Nephron (organoid): ENCODE measurements around the gene CARF.
A peak's percentile ranks its signal among the peaks of the same experiment; 100 is the strongest.
"Not testable (repeated sequence)": the region's sequence is repeated elsewhere in the genome, so short reads cannot be mapped to it uniquely, and the experiment has no call there.

Experiments used
- H3K27ac Mint-ChIP-seq, 3 experiments: 2 replicates each; pipeline ENCODE4 v1.8.0; 2020; ENCODE audit warnings: mixed read lengths in 3 of 3, mild to moderate bottlenecking in 2 of 3, moderate library complexity in 1 of 3
- H3K27me3 Mint-ChIP-seq: 2 replicates; pipeline ENCODE4 v1.8.0; 2021; ENCODE audit warnings: low read depth, mild to moderate bottlenecking, moderate library complexity, mixed read lengths
- H3K36me3 Mint-ChIP-seq: 2 replicates; pipeline ENCODE4 v1.8.0; 2020; ENCODE audit warnings: low read depth, mixed read lengths
- H3K4me1 Mint-ChIP-seq: 2 replicates; pipeline ENCODE4 v1.8.0; 2020; ENCODE audit warnings: mixed read lengths
- H3K4me3 Mint-ChIP-seq, 3 experiments: 2 replicates each; pipeline ENCODE4 v1.8.0; 2020; ENCODE audit warnings: mild to moderate bottlenecking in 3 of 3, mixed read lengths in 3 of 3, moderate library complexity in 2 of 3
- H3K9me3 Mint-ChIP-seq: 2 replicates; pipeline ENCODE4 v1.8.0; 2020; ENCODE audit warnings: mixed read lengths
- TF ChIP-seq, protein P1 (sequence below), 3 experiments: fragments of 200-600 bp; sonication (generic); IDR thresholded peaks; one replicate each; pipeline ENCODE4 v1.5.0; 2021; ENCODE audit warnings: antibody characterized with exemption in 3 of 3; ENCODE audit not compliant: unreplicated experiment in 3 of 3

Gene CARF

DNA sequence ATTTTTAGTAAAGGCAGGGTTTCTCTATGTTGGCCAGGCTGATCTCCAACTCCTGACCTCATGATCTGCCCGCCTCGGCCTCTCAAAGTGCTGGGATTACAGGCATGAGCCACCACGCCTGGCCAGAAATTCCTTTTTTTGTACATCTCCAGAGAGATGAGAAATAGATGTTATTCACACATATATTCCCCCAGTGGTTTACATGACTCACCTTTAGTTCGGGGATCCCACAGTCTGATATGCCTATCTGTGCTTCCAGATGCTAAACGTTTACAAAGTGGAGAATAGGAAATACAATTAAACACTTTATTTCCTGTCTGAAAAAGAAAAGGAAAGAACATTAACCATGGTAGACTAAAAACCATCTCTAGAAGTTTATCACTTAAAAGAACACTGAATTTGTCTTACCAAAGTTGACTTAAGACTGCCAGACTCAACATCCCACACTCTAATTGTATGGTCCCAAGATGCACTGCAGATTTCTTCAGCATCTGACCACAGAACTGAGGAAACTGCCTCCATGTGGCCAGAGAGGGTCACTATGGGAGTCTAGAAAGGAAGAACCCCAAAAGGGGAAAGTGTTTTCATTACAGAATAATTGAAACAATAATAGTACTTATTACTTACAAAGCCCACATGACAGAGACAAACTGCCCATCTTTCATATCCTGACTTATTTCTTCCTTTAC lies 27.9 kb upstream of the CARF start:
- no peaks in the 10 kb centered on the region for H3K9me3 Mint-ChIP-seq

GRCh38 chr2:202885190-202885589 lies 26.9 kb upstream of the CARF start:
- Mint-ChIP-seq H3K4me1 (no peaks in the 10 kb centered on the region), H3K27me3 (no peaks in the 10 kb centered on the region), H3K27ac (no peak overlapping the region), H3K9me3 (no peaks in the 10 kb centered on the region), H3K36me3 (peaks cover 59% of the 10 kb centered on the region), H3K4me3 (no peak overlapping the region)
- TF ChIP-seq, protein P1, sequence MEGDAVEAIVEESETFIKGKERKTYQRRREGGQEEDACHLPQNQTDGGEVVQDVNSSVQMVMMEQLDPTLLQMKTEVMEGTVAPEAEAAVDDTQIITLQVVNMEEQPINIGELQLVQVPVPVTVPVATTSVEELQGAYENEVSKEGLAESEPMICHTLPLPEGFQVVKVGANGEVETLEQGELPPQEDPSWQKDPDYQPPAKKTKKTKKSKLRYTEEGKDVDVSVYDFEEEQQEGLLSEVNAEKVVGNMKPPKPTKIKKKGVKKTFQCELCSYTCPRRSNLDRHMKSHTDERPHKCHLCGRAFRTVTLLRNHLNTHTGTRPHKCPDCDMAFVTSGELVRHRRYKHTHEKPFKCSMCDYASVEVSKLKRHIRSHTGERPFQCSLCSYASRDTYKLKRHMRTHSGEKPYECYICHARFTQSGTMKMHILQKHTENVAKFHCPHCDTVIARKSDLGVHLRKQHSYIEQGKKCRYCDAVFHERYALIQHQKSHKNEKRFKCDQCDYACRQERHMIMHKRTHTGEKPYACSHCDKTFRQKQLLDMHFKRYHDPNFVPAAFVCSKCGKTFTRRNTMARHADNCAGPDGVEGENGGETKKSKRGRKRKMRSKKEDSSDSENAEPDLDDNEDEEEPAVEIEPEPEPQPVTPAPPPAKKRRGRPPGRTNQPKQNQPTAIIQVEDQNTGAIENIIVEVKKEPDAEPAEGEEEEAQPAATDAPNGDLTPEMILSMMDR (IDR thresholded peaks at IDR 0.05; ENCODE audit: unreplicated experiment in 3 of 3), result no peak

More for the DNA sequence above, 27.9 kb upstream of the CARF start:
- TF ChIP-seq, protein P1 (IDR thresholded peaks at IDR 0.05; ENCODE audit: unreplicated experiment in 3 of 3), result no peak
- Mint-ChIP-seq H3K27ac (no peak overlapping the region), H3K4me1 (no peaks in the 10 kb centered on the region), H3K27me3 (no peaks in the 10 kb centered on the region), H3K4me3 (no peak overlapping the region), H3K36me3 (peaks cover 58% of the 10 kb centered on the region)

GRCh38 chr2:202905507-202905906 lies 6.6 kb upstream of the CARF start:
- H3K4me1 Mint-ChIP-seq, H3K27me3 Mint-ChIP-seq, H3K4me3 Mint-ChIP-seq, H3K27ac Mint-ChIP-seq: not testable (repeated sequence)
- peaks cover 11% of the 10 kb centered on the region for H3K9me3 Mint-ChIP-seq
- peaks cover 70% of the 10 kb centered on the region for H3K36me3 Mint-ChIP-seq

DNA sequence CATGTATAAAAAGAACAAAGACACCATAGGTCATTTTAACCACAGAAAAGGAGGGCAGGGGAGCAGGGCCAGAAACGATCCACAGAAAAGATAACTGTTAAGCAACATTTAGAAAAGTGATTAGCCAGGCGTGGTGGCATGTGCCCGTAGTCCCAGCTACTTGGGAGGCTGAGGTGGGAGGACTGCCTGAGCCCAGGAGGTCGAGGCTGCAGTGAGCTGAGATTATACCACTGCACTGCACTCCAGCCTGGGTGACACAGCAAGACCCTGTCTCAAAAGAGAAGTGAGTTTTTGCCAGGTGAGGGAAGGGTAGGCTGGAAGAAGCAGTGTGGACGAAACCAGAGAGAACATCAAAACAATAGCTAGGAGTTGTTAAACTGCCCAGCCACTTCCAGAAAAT lies 3.9 kb upstream of the CARF start:
- Mint-ChIP-seq H3K27me3 (no peaks in the 10 kb centered on the region), H3K27ac (peak overlapping the region in 1 of 3 experiments; percentile 68), H3K4me1 (peaks cover 15% of the 10 kb centered on the region), H3K9me3 (peaks cover 11% of the 10 kb centered on the region), H3K4me3 (peak overlapping the region; percentile 43 to 95 (median 53)), H3K36me3 (peaks cover 58% of the 10 kb centered on the region)
- TF ChIP-seq, protein P1 (IDR thresholded peaks at IDR 0.05; ENCODE audit: unreplicated experiment in 3 of 3), result no peak

DNA sequence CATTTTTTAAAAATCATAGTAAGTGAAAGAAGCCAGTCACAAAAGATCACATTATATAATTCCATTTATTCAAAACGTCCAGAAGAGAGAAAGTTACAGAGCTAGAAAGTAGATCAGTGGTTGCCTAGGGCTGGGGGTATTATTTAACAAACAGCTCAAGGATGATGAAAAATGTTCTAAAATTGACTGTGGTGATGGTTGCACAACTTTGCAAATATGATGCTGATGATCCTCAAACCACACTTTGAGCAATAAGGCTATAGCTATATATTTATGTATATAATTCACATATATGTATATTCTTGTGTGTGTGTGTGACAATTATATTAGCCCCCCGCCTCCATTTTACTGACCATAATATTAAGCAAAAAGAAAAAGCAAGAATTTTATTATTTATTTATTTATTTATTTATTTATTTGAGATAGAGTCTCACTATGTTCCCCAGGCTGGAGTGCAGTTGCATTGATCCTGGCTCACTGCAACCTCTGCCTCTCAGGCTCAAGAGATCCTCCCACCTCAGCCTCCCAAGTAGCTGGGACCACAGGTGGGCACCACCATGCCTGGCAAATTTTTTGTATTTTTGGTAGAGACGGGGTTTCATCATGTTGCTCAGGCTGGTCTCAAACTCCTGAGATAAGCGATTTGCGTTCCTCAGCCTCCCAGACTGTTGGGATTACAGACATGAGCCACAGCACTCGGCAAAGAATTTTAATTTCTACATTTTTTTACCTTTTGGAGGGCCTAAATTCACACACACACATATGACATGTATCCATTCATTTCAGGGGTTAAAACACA lies 2.5 kb upstream of the CARF start:
- peak overlapping the region in 2 of 3 experiments; percentile 35 to 59 for H3K27ac Mint-ChIP-seq
- TF ChIP-seq, protein P1 (IDR thresholded peaks at IDR 0.05; ENCODE audit: unreplicated experiment in 3 of 3), result no peak
- H3K27me3 Mint-ChIP-seq, result no peaks in the 10 kb centered on the region
- peaks cover 45% of the 10 kb centered on the region for H3K36me3 Mint-ChIP-seq
- peaks cover 6% of the 10 kb centered on the region for H3K9me3 Mint-ChIP-seq
- H3K4me1 Mint-ChIP-seq, result peaks cover 17% of the 10 kb centered on the region
- peak overlapping the region; percentile 95 to 99 (median 98) for H3K4me3 Mint-ChIP-seq

DNA sequence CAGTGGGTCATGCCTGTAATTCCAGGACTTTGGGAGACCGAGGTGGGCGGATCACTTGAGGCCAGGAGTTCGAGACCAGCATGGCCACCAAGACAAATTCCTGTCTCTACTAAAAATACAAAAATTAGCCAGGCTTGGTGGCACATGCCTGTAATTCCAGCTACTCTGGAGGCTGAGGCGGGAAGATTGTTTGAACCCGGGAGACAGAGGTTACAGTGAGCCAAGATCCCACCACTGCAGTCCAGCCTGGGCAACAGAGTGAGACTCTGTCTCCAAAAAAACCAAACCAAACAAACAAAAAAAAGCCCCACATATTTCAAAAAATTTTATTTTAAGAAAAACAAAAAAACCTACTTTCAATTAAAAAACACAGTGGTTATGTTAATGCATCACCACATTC lies 1.8 kb upstream of the CARF start:
- not testable (repeated sequence) for H3K9me3 Mint-ChIP-seq, H3K27me3 Mint-ChIP-seq
- peak overlapping the region; percentile 95 to 99 (median 98) for H3K4me3 Mint-ChIP-seq
- peak overlapping the region; percentile 74 to 99 (median 97) for H3K27ac Mint-ChIP-seq
- H3K36me3 Mint-ChIP-seq, result peaks cover 38% of the 10 kb centered on the region
- H3K4me1 Mint-ChIP-seq, result peaks cover 17% of the 10 kb centered on the region
